ENCODE data around the gene CASZ1. TPM values are rescaled to one million over a fixed set of nuclear protein-coding genes. Genes with fewer than 3 reads are reported as not detected.
A peak's percentile ranks its signal among the peaks of the same experiment; 100 is the strongest.

CASZ1 gene
- total RNA-seq, 2 donors from 2014 or later: 45.0 to 56.0 TPM

DNA sequence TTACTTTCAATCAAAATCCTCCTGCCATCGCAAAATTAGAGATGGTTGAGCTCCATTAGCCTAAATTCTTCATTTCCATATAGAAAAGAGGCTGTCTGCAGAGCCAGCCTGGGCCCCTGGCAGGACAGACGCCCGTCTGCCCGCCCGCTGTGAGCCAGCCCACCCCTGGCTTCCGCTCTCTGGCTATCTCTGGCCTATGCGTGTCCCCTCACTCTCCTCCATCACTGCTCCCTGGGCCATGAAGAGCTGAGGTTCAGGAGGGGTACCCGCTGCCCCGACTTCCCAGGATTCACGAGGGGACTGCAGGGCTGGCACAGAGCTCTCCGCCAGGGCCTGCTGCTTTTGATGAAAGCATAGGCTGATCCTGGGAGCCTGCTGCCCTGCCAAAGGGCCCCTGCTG, 117.6 kb downstream of the CASZ1 start:
- Histone ChIP-seq H3K27me3 (no peaks in the 10 kb centered on the region), H3K4me3 (no peak overlapping the region), H3K27ac (no peak overlapping the region), H3K9me3 (no peaks in the 10 kb centered on the region), H3K36me3 (no peaks in the 10 kb centered on the region), H3K4me1 (peaks cover 36% of the 10 kb centered on the region), H3K9ac (ENCODE audit: low read depth in 2 of 2, low read length in 2 of 2) (no peak overlapping the region)
- intact Hi-C loops (cut with DNase I): no loop called here
- TF ChIP-seq CTCF (IDR thresholded peaks at IDR 0.05): no peak
- DNase-seq: no peak

GRCh38 chr1:10678402-10678801, 118.0 kb downstream of the CASZ1 start:
- Histone ChIP-seq H3K9ac (ENCODE audit: low read depth in 2 of 2, low read length in 2 of 2) (no peak overlapping the region), H3K27ac (no peak overlapping the region)

GRCh38 chr1:10677491-10678391, 118.7 kb downstream of the CASZ1 start:
- peak; percentile 78 for DNase-seq
- Histone ChIP-seq H3K9ac (ENCODE audit: low read depth in 2 of 2, low read length in 2 of 2) (peak overlapping the region in 1 of 2 donors; percentile 43), H3K27me3 (no peaks in the 10 kb centered on the region), H3K27ac (peak overlapping the region; percentile 24), H3K4me1 (peaks cover 36% of the 10 kb centered on the region), H3K9me3 (no peaks in the 10 kb centered on the region), H3K36me3 (no peaks in the 10 kb centered on the region), H3K4me3 (no peak overlapping the region)
- no peak for TF ChIP-seq CTCF (IDR thresholded peaks at IDR 0.05)
- intact Hi-C loops (cut with DNase I): no loop called here

More at GRCh38 chr1:10678402-10678801, 118.0 kb downstream of the CASZ1 start:
- no peak for DNase-seq
- intact Hi-C loops (cut with DNase I): no loop called here
- H3K4me1 ChIP-seq: peaks cover 36% of the 10 kb centered on the region
- H3K36me3 ChIP-seq: no peaks in the 10 kb centered on the region
- TF ChIP-seq CTCF (IDR thresholded peaks at IDR 0.05): no peak
- no peaks in the 10 kb centered on the region for H3K9me3 ChIP-seq
- no peaks in the 10 kb centered on the region for H3K27me3 ChIP-seq
- H3K4me3 ChIP-seq: no peak overlapping the region

DNA sequence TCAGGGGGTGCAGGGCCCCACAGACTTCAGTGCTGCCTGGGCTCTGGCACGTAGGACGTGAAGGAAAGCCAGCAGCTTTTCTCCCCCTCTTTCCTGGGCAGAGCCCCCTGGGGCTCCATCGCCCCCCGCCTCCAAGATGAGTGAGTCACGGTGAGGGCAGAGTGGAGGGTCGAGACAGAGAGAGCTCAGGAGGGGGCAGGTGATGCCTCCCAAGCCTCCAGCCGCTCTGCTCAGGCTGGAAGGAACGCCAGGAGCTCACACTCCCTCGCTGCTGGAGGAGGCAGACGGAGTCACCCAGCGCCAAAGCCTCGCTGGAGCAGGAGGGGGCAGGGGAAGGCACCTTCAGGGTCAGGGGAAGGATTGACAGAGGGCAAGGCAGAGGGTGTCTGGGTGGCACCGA, 119.5 kb downstream of the CASZ1 start:
- no peak for DNase-seq
- Histone ChIP-seq H3K27ac (peak overlapping the region; percentile 24), H3K36me3 (no peaks in the 10 kb centered on the region), H3K4me3 (no peak overlapping the region), H3K9me3 (no peaks in the 10 kb centered on the region), H3K9ac (ENCODE audit: low read depth in 2 of 2, low read length in 2 of 2) (peak overlapping the region; percentile 30 to 43), H3K4me1 (peaks cover 36% of the 10 kb centered on the region), H3K27me3 (no peaks in the 10 kb centered on the region)
- intact Hi-C loops (cut with DNase I): no loop called here
- no peak for TF ChIP-seq CTCF (IDR thresholded peaks at IDR 0.05)

DNA sequence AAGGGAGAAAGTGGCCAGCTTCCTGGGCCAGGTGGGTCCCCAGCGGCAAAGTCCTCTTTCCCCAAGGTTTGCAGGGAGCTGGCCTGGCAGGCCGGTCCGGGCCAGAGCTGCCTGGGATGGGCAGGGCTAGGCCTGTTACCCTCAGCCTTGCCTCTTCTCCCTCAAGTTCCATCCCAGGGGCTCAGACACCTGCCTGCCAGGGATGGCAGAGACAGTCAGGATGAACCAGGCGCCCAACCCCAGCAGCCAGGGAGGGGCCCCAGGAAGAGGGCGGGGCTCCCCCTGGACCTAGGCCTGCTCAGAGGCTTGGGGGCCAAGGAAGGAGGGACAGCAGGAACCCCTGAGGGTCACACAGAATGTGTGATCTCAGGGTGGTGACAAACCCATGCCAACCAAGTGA, 120.6 kb downstream of the CASZ1 start:
- H3K36me3 ChIP-seq: no peaks in the 10 kb centered on the region
- intact Hi-C loops (cut with DNase I): no loop called here
- TF ChIP-seq CTCF (IDR thresholded peaks at IDR 0.05): no peak
- H3K27ac ChIP-seq: peak overlapping the region; percentile 66
- H3K27me3 ChIP-seq: no peaks in the 10 kb centered on the region
- no peak overlapping the region for H3K4me3 ChIP-seq
- peaks cover 35% of the 10 kb centered on the region for H3K4me1 ChIP-seq
- H3K9me3 ChIP-seq: no peaks in the 10 kb centered on the region
- DNase-seq: no peak
- H3K9ac ChIP-seq (ENCODE audit: low read depth in 2 of 2, low read length in 2 of 2): peak overlapping the region; percentile 53 to 61

All from colonic mucosa (tissue), 4 donors.